Measurements from ENCODE around the gene RNF151. TPM values are rescaled to one million over a fixed set of nuclear protein-coding genes. Genes with fewer than 3 reads are reported as not detected.
"Not testable (repeated sequence)": the region's sequence is repeated elsewhere in the genome, so short reads cannot be mapped to it uniquely, and the experiment has no call there.

RNF151 gene
- total RNA-seq, 1 experiment from 2014 or later = not detected

DNA sequence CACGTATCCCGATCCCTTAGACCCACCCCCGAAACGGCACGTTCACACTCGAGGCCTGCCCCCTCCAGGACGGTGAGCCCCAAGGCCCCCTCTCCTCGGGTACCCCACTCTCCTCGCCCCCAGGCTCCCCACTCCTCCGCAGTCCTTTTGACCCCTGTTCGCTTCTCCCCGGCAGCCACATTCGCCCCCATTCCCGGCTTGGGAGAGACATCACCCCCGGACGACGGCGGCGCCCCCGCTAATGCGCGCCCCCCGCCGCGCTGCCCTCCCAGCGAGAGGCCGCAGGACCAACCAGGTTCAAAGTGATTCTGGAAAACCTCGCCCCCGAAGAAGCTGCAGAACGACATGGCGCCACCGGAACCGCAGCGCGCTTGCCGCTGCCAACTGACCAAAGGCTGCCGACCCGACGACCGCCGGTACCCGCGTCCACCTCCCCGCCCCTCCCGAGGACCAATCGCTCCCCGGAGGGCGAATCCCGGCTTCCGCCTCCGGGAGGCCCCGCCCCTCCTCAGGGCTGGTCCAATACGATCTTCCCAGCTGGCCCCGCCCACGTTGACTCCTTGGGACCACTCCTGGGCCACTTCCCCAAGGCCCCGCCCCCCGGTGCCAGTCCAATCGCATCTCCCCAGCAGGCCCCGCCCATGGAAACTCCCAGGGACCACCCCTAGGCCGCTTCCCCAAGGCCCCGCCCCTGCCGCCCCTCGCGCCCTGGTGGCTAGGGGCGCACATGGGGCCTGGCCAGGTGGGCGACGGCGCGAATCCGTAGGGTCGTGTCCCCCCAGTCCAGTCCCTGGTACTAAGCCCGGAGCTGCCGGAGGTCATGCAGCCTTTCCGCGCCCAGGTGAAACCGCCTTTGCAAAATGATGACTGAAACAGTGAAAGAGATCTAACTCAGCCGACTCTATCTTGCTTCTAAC lies 23.6 kb upstream of the RNF151 start, which contains the start of gene MSRB1:
Gene MSRB1, minus strand, starts transcription at position 390 of the 917 bp plus-strand sequence. Its CDS starts 43 bp downstream, at position 347.
- H3K27ac ChIP-seq = no peak within 1 kb of the TSS
- peaks cover 14% of the 10 kb centered on the region for H3K4me1 ChIP-seq (replicated peaks)

DNA sequence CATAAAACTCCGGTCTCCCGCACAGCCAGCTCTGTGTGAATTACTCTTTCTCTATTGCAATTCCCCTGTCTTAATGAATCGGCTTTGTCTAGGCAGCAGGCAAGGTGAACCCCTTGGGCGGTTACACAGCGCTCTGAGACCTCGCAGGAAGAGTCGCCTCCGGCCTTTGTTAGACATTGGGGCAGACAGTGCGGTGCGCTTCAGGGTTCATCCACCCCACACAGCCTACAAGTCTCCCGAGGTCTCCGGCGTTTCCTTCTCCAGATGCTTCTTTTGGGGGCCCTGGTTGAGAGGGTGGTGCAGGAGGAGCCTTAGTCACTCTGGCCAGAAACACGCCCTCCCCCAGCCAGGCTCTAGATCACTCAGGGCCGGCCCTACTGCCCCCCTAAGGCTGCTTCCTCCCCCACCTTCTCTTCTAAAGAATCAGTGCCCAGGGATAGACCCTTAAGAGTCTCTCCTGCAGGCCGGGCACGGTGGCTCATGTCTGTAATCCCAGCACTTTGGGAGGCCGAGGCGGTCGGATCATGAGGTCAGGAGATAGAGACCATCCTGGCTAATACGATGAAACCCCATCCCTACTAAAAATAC lies 21.9 kb upstream of the RNF151 start:
- Histone ChIP-seq H3K4me3 (no peak overlapping the region), H3K27ac (no peak overlapping the region), H3K36me3 (peaks cover 6% of the 10 kb centered on the region; the same call in 1 of the 2 replicates), H3K9me3 (replicated peaks) (no peaks in the 10 kb centered on the region), H3K4me1 (replicated peaks) (peaks cover 14% of the 10 kb centered on the region), H3K27me3 (replicated peaks) (no peaks in the 10 kb centered on the region)
- DNase-seq (ENCODE audit: low read depth in 1 of 2, low spot score in 2 of 2) = no peak

More for the DNA sequence above, 23.6 kb upstream of the RNF151 start, which contains the start of gene MSRB1:
- H3K27me3 ChIP-seq (replicated peaks) = no peaks in the 10 kb centered on the region
- no peaks in the 10 kb centered on the region for H3K9me3 ChIP-seq (replicated peaks)
- H3K36me3 ChIP-seq = peaks cover 16% of the 10 kb centered on the region
- peak within 1 kb of the TSS; percentile 64 for H3K4me3 ChIP-seq
- DNase-seq (ENCODE audit: low read depth in 1 of 2, low spot score in 2 of 2) = peak; percentile 95 to 100

DNA sequence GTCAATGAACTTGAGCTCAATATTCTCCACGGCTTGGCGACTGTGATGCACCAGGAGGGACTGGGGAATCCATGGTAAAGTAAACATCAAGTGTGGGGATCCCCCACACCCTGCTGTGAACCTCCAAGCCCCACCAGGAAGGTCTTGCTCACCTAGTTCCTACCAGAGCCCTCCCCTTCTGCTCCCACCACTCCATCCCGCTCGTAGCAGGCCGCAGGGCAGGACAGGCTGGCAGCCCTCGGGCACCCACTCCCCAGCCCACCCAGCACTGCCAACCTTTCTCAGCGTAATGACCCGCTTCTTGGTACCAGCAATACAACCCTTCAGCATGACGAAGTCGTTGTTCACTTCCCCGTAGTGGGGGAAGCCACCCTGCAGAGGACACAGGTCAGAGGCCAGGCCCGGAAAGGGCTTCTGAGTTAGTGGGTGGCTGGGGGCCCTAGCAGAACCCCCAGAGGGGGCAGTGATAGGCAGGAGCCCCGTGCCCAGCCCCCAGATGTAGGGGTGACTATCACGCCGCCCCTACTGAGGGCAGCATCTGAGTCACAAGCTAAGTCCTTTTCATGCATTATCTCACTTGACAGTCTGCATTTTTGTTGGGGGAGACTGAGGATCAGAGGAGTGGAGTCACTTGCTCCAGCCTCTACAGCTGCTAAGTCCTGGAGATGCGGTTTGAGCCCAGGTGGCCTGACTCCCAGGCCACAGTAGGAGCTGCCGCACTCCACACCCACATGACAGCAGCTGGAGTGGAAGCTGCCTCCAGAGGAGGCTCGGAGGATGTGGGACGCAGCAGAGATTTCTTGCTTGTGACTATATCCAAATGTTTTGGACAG lies 20.9 kb upstream of the RNF151 start:
- no peak for DNase-seq (ENCODE audit: low read depth in 1 of 2, low spot score in 2 of 2)

DNA sequence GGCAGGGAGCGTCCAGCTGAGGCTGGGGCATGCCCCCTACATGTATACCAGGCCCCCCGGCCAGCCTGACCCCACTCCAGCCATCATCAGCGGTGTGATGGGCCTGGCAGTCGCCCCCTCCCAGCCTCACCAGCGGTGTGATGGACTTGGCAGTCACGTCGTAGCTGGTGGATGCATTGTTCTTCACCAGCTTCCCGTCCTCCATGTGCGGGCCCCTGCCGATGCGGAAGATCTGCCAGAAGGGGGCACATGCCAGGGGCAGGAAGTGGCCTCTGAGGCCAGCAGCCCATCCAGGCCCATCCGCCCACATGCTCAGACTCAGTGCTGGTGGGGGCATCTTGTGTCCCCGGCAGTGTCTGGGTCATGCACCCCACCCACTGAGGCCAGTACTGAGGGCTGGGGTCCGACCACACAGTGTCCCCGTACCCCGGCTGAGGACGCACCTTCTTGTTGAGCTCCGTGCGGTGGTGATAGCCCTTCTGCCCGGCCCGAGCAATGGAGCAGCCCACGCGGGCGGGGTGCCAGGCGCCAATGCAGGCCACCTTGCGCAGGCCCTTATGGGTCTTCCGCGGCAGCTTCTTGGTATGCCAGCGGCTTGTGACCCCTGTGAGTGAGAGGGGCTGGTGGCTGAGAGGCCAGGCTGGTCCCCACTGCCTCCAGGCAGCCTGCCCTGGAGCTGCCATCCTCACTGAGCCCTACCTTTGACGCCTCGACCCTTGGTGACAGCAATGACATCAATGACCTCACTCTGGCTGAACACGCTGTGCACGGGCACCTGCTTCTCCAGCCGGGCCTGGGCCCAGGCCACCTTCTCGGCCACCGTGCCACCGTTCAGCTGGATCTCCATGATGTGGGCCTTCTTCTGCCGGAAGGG lies 19.9 kb upstream of the RNF151 start:
- Histone ChIP-seq H3K27me3 (replicated peaks) (no peaks in the 10 kb centered on the region), H3K9me3 (replicated peaks) (no peaks in the 10 kb centered on the region), H3K36me3 (no peaks in the 10 kb centered on the region), H3K4me3 (no peak overlapping the region), H3K4me1 (replicated peaks) (peaks cover 14% of the 10 kb centered on the region), H3K27ac (no peak overlapping the region)
- DNase-seq (ENCODE audit: low read depth in 1 of 2, low spot score in 2 of 2) = no peak

More for the DNA sequence above, 20.9 kb upstream of the RNF151 start:
- H3K4me1 ChIP-seq (replicated peaks) = peaks cover 14% of the 10 kb centered on the region
- peaks cover under 1% of the 10 kb centered on the region; the same call in 1 of the 2 replicates for H3K36me3 ChIP-seq
- H3K4me3 ChIP-seq = no peak overlapping the region
- no peaks in the 10 kb centered on the region for H3K9me3 ChIP-seq (replicated peaks)
- no peaks in the 10 kb centered on the region for H3K27me3 ChIP-seq (replicated peaks)
- H3K27ac ChIP-seq = no peak overlapping the region

DNA sequence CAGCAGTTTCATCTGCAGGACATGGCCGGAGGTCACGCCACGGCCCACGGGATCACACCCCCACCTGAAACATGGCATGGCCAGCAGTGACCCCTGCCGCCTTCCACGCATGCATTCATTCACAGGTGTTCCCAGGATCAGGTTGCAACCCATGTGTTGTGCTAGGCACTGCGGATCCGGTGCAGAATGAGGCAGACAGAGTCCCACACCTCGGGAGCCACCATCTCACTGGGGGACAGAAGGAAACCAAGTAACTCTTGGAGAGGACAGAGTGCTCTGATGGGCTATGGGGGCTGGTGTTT lies 19.3 kb upstream of the RNF151 start:
- Histone ChIP-seq H3K4me1 (replicated peaks) (peaks cover 9% of the 10 kb centered on the region), H3K27me3 (replicated peaks) (no peaks in the 10 kb centered on the region), H3K27ac (no peak overlapping the region), H3K4me3 (no peak overlapping the region), H3K9me3 (replicated peaks) (no peaks in the 10 kb centered on the region), H3K36me3 (no peaks in the 10 kb centered on the region)
- DNase-seq (ENCODE audit: low read depth in 1 of 2, low spot score in 2 of 2) = no peak

DNA sequence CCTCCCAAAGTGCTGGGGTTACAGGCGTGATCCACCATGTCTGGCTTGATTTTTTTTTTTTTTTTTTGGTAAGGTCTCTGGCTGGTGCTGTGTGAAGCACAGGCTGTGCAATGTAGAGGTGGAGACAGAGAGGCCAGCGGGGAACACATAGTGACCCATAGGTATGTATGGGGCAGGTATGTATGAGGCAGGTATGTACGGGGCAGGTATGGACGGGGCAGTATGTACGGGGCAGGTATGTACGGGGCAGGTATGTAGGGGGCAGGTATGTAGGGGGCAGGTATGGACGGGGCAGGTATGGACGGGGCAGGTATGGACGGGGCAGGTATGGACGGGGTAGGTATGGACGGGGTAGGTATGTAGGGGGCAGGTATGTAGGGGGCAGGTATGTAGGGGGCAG lies 17.1 kb upstream of the RNF151 start:
- DNase-seq (ENCODE audit: low read depth in 1 of 2, low spot score in 2 of 2) = no peak
- Histone ChIP-seq H3K4me1 (replicated peaks) (no peaks in the 10 kb centered on the region), H3K4me3 (no peak overlapping the region), H3K9me3 (replicated peaks) (no peaks in the 10 kb centered on the region), H3K27ac (no peak overlapping the region), H3K27me3 (replicated peaks) (no peaks in the 10 kb centered on the region), H3K36me3 (no peaks in the 10 kb centered on the region)

DNA sequence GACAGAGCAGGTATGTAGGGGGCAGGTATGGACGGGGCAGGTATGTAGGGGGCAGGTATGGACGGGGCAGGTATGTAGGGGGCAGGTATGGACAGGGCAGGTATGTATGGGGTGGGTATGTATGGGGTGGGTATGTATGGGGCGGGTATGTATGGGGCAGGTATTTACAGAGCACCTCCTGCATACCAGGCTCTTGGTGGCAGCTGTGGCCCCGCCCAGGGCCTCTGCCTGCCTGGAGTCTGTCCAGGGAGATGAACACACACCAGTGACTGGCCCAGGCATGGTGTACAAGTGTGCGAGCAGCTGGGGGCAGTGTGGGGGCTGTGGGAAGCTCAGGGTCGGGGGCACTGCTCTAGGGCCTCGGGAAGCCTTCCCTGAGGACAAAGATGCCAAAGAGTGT lies 16.6 kb upstream of the RNF151 start:
- Histone ChIP-seq H3K36me3 (no peaks in the 10 kb centered on the region), H3K9me3 (replicated peaks) (no peaks in the 10 kb centered on the region), H3K4me1 (replicated peaks) (no peaks in the 10 kb centered on the region), H3K4me3 (no peak overlapping the region), H3K27me3 (replicated peaks) (no peaks in the 10 kb centered on the region), H3K27ac (no peak overlapping the region)
- DNase-seq (ENCODE audit: low read depth in 1 of 2, low spot score in 2 of 2) = no peak

DNA sequence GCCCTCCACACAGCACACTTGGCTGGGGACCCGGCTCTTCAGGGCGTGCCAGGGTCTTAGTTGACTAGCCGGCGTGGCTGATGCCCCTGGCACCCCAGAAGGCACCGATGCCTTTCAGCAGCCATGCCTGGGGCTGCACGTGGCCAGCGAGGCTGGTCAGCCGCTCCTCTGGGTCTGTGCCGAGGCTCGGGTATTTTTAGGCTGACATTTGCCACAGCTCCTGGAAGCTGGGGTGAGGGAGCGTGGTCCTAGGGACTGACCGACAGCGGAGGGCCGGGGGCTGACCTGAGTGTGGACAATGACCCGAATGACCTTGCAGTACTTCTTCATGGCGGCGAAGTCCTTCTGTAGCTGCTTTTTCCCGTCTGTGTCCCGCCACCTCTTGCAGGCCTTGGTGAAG lies 16.1 kb upstream of the RNF151 start:
- no peaks in the 10 kb centered on the region for H3K4me1 ChIP-seq (replicated peaks)
- H3K4me3 ChIP-seq = no peak overlapping the region
- H3K9me3 ChIP-seq (replicated peaks) = no peaks in the 10 kb centered on the region
- H3K36me3 ChIP-seq = no peaks in the 10 kb centered on the region
- no peak overlapping the region for H3K27ac ChIP-seq
- DNase-seq (ENCODE audit: low read depth in 1 of 2, low spot score in 2 of 2) = no peak
- no peaks in the 10 kb centered on the region for H3K27me3 ChIP-seq (replicated peaks)

DNA sequence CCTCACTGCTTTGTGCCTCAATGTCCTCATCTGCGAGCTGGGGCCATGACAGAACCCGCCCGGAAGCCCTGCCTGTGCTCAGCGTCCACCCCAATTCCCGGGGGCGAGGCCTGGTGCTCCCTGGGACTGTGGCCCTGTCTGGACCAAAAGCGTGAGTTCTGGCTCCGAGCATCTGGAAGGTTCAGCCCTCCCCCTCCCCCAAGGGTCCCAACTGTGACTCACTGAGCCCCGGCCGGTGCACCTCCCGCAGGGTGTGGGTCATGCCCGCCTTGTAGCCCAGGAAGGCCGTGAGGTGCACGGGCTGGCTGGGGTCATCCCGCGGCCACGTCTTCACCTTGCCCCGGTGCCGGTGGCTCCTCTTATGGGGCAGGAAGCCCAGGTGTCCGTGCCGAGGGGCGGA lies 12.9 kb upstream of the RNF151 start:
- H3K4me1 ChIP-seq (replicated peaks) = peaks cover under 1% of the 10 kb centered on the region; the same call in 1 of the 2 replicates
- no peak overlapping the region for H3K4me3 ChIP-seq
- no peak overlapping the region for H3K27ac ChIP-seq
- H3K36me3 ChIP-seq = no peaks in the 10 kb centered on the region
- no peaks in the 10 kb centered on the region for H3K27me3 ChIP-seq (replicated peaks)
- DNase-seq (ENCODE audit: low read depth in 1 of 2, low spot score in 2 of 2) = no peak
- H3K9me3 ChIP-seq (replicated peaks) = no peaks in the 10 kb centered on the region

DNA sequence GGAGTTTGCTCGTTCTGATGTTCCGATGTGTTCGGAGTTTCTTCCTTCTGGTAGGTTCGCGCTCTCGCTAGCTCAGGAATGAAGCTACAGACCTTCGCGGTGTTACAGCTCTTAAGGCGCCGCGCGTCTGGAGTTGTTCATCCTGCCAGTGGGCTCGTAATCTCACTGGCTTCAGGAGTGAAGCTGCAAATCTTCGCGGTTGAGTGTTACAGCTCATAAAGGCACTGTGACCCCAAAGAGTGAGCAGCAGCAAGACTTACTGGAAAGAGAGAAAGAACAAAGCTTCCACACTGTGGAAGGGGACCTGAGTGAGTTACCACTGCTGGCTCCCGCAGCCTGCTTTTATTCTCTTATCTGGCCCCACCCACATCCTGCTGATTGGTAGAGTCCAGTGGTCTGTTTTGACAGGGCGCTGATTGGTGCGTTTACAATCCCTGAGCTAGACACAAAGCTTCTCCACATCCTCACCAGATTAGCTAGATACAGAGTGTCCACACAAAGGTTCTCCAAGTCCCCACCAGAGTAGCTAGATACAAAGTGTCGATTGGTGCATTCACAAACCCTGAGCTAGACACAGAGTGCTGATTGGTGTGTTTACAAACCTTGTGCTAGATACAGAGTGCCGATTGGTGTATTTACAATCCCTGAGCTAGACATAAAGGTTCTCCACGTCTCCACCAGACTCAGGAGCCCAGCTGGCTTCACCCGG lies 9.1 kb upstream of the RNF151 start:
- not testable (repeated sequence) for H3K9me3 ChIP-seq (replicated peaks); H3K27ac ChIP-seq; H3K4me3 ChIP-seq; H3K27me3 ChIP-seq (replicated peaks); DNase-seq (ENCODE audit: low read depth in 1 of 2, low spot score in 2 of 2)
- Histone ChIP-seq H3K4me1 (replicated peaks) (peaks cover 20% of the 10 kb centered on the region), H3K36me3 (peaks cover 27% of the 10 kb centered on the region)

DNA sequence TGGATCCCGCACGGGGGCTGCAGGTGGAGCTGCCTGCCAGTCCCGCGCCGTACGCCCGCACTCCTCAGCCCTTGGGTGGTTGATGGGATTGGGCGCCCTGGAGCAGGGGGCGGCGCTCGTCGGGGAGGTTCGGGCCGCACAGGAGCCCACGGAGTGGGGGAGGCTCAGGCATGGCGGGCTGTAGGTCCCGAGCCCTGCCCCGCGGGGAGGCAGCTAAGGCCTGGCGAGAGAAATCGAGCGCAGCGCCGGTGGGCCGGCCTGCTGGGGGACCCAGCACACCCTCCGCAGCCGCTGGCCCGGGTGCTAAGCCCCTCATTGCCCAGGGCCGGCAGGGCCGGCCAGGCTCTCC lies 8.5 kb upstream of the RNF151 start:
- H3K27ac ChIP-seq; H3K9me3 ChIP-seq (replicated peaks); DNase-seq (ENCODE audit: low read depth in 1 of 2, low spot score in 2 of 2); H3K4me3 ChIP-seq; H3K27me3 ChIP-seq (replicated peaks): not testable (repeated sequence)
- peaks cover 32% of the 10 kb centered on the region for H3K36me3 ChIP-seq
- H3K4me1 ChIP-seq (replicated peaks) = peaks cover 25% of the 10 kb centered on the region

DNA sequence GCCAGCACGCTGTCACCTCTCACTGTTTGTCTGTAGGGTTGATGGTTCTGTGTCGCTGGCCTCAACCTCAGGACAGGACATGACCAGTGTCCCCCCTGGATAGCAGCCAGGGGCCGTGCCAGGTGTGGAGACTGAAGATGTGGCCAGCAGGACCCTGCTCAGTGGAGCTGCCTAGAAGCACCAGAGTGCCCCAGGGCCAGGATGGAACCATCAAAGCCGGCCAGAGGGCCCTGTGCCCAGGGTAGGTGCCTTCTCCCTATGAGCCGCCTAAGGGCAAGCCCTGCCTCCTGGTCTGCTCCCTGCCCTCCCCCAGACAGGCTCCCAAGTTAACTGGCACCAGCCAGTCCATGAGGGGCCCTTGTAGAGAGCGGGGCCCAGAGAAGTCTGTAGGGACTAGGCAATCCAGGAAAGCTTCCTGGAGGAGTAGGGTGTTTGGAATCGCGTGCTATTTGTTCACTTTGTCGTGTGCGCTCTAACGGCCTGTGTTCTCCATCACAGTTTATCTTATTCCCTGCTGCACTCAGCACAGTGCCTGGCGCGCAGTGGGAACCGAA lies 7.9 kb upstream of the RNF151 start:
- H3K4me1 ChIP-seq (replicated peaks) = peaks cover 32% of the 10 kb centered on the region
- no peak overlapping the region for H3K27ac ChIP-seq
- H3K36me3 ChIP-seq = peaks cover 39% of the 10 kb centered on the region
- no peaks in the 10 kb centered on the region for H3K27me3 ChIP-seq (replicated peaks)
- no peak for DNase-seq (ENCODE audit: low read depth in 1 of 2, low spot score in 2 of 2)
- no peaks in the 10 kb centered on the region for H3K9me3 ChIP-seq (replicated peaks)
- peak overlapping the region; percentile 67 for H3K4me3 ChIP-seq

All from SJSA1 (cell line).